H9 (cell line): ENCODE measurements around the gene CDK8. TPM values are rescaled to one million over a fixed set of nuclear protein-coding genes. Genes with fewer than 3 reads are reported as not detected.

Experiments used
- DNase-seq: peaks from one replicate; pipeline ENCODE4 v3.0.0-alpha.2; 2017
- H2AFZ ChIP-seq: one replicate; pipeline ENCODE4 v1.6.1; 2013; ENCODE audit warnings: mild to moderate bottlenecking, low read length, control low read depth, moderate library complexity
- H2AK5ac ChIP-seq: 2 replicates; pipeline ENCODE4 v1.6.1; 2013; ENCODE audit warnings: low read length, control low read depth, mixed read lengths; ENCODE audit not compliant: insufficient read length
- H2BK120ac ChIP-seq: one replicate; pipeline ENCODE4 v1.6.1; 2013; ENCODE audit warnings: low read depth, mild to moderate bottlenecking, low read length, control low read depth, inconsistent platforms; ENCODE audit not compliant: poor library complexity, severe bottlenecking
- H2BK12ac ChIP-seq: 2 replicates; pipeline ENCODE4 v1.6.1; 2013; ENCODE audit warnings: low read length, control low read depth, mixed read lengths, low read depth; ENCODE audit not compliant: insufficient read length
- H2BK15ac ChIP-seq: 2 replicates; pipeline ENCODE4 v1.6.1; 2013; ENCODE audit warnings: low read depth, low read length, control low read depth
- H2BK20ac ChIP-seq: one replicate; pipeline ENCODE4 v1.6.1; 2013; ENCODE audit warnings: low read depth, mild to moderate bottlenecking, low read length, control low read depth, inconsistent platforms; ENCODE audit not compliant: poor library complexity, severe bottlenecking
- H2BK5ac ChIP-seq: 2 replicates; pipeline ENCODE4 v1.6.1; 2013; ENCODE audit warnings: low read length, control low read depth, mixed read lengths; ENCODE audit not compliant: insufficient read length
- H3K14ac ChIP-seq: 2 replicates; pipeline ENCODE4 v1.6.1; 2013; ENCODE audit warnings: low read length, control low read depth; ENCODE audit not compliant: insufficient read depth
- H3K18ac ChIP-seq: 2 replicates; pipeline ENCODE4 v1.6.1; 2013; ENCODE audit warnings: low read depth, mild to moderate bottlenecking, mixed read lengths, low read length, control low read depth; ENCODE audit not compliant: insufficient read length
- H3K23ac ChIP-seq: 2 replicates; pipeline ENCODE4 v1.6.1; 2013; ENCODE audit warnings: low read length, control low read depth, mixed read lengths, low read depth; ENCODE audit not compliant: insufficient read length
- H3K23me2 ChIP-seq: 2 replicates; pipeline ENCODE4 v1.6.1; 2013; ENCODE audit warnings: low read depth, mild to moderate bottlenecking, mixed read lengths, low read length, control low read depth; ENCODE audit not compliant: insufficient read length, poor library complexity, severe bottlenecking
- H3K27ac ChIP-seq: 2 replicates; pipeline ENCODE4 v1.5.1; 2013; ENCODE audit warnings: low read length, control low read depth, mixed read lengths, low read depth; ENCODE audit not compliant: insufficient read length
- H3K27me3 ChIP-seq: 2 replicates; pipeline ENCODE4 v1.6.1; 2013; ENCODE audit warnings: low read length, control low read depth, inconsistent platforms; ENCODE audit not compliant: insufficient read depth
- H3K4ac ChIP-seq: 2 replicates; pipeline ENCODE4 v1.6.1; 2013; ENCODE audit warnings: low read depth, mild to moderate bottlenecking, control low read depth, inconsistent platforms, low read length, moderate library complexity
- H3K4me1 ChIP-seq: 2 replicates; pipeline ENCODE4 v1.6.1; 2013; ENCODE audit warnings: low read length, control low read depth, inconsistent platforms; ENCODE audit not compliant: insufficient read depth
- H3K4me2 ChIP-seq: 2 replicates; pipeline ENCODE4 v1.6.1; 2013; ENCODE audit warnings: low read length, control low read depth, mixed read lengths; ENCODE audit not compliant: insufficient read length, insufficient read depth
- H3K56ac ChIP-seq: 2 replicates; pipeline ENCODE4 v1.6.1; 2013; ENCODE audit warnings: low read depth, mild to moderate bottlenecking, mixed read lengths, low read length, control low read depth; ENCODE audit not compliant: insufficient read length
- H3K79me1 ChIP-seq: 2 replicates; pipeline ENCODE4 v1.6.1; 2013; ENCODE audit warnings: low read depth, mild to moderate bottlenecking, moderate library complexity, low read length, control low read depth, inconsistent platforms; ENCODE audit not compliant: insufficient read depth, poor library complexity, severe bottlenecking
- H3K79me2 ChIP-seq: 2 replicates; pipeline ENCODE4 v1.6.1; 2013; ENCODE audit warnings: low read length, control low read depth, inconsistent platforms; ENCODE audit not compliant: insufficient read depth
- H3K9ac ChIP-seq: 2 replicates; pipeline ENCODE4 v1.6.1; 2013; ENCODE audit warnings: low read length, control low read depth, mixed read lengths; ENCODE audit not compliant: insufficient read length; ENCODE audit errors: extremely low read depth
- H3K9me3 ChIP-seq: one replicate; pipeline ENCODE4 v1.6.1; 2013; ENCODE audit warnings: low read depth, low read length, inconsistent platforms; ENCODE audit not compliant: control insufficient read depth
- H3T11ph ChIP-seq: one replicate; pipeline ENCODE4 v1.6.1; 2013; ENCODE audit warnings: mild to moderate bottlenecking, low read length, control low read depth, inconsistent platforms
- H4K20me1 ChIP-seq: one replicate; pipeline ENCODE4 v1.6.1; 2013; ENCODE audit not compliant: control insufficient read depth, insufficient read length, insufficient read depth
- H4K5ac ChIP-seq: 2 replicates; pipeline ENCODE4 v1.6.1; 2013; ENCODE audit warnings: low read depth, mild to moderate bottlenecking, mixed read lengths, low read length, control low read depth; ENCODE audit not compliant: insufficient read length
- H4K8ac ChIP-seq: replicated peaks from 2 replicates; pipeline ENCODE4 v1.6.1; 2013; ENCODE audit warnings: low read length, control low read depth, mixed read lengths, low read depth; ENCODE audit not compliant: insufficient read length
- H4K91ac ChIP-seq: 2 replicates; pipeline ENCODE4 v1.6.1; 2013; ENCODE audit warnings: low read depth, mild to moderate bottlenecking, moderate library complexity, mixed read lengths, low read length, control low read depth; ENCODE audit not compliant: insufficient read length
- H3K27ac Mint-ChIP-seq, 3 experiments: 2 replicates in 2 of 3; 3 replicates in 1 of 3; pipeline ENCODE4 v1.8.0; 2020 to 2021; ENCODE audit warnings: mixed read lengths in 3 of 3, mild to moderate bottlenecking in 1 of 3, moderate library complexity in 1 of 3
- H3K27me3 Mint-ChIP-seq: 2 replicates; pipeline ENCODE4 v1.8.0; 2021; ENCODE audit warnings: low read depth, mild to moderate bottlenecking, moderate library complexity, mixed read lengths
- H3K36me3 Mint-ChIP-seq, 3 experiments: 2 replicates in 2 of 3; 3 replicates in 1 of 3; pipeline ENCODE4 v1.8.0; 2020 to 2021; ENCODE audit warnings: low read depth in 3 of 3, mixed read lengths in 3 of 3; ENCODE audit not compliant: insufficient read depth in 1 of 3
- H3K4me1 Mint-ChIP-seq, 2 experiments: 2 replicates each; pipeline ENCODE4 v1.8.0; 2020; ENCODE audit warnings: mixed read lengths in 2 of 2
- H3K4me3 Mint-ChIP-seq, 2 experiments: 2 replicates in 1 of 2; 3 replicates in 1 of 2; pipeline ENCODE4 v1.8.0; 2020 to 2021; ENCODE audit warnings: mild to moderate bottlenecking in 2 of 2, mixed read lengths in 2 of 2, moderate library complexity in 1 of 2
- H3K9me3 Mint-ChIP-seq, 2 experiments: 2 replicates in 1 of 2; 3 replicates in 1 of 2; pipeline ENCODE4 v1.8.0; 2020; ENCODE audit warnings: mild to moderate bottlenecking in 2 of 2, mixed read lengths in 2 of 2, moderate library complexity in 1 of 2
- CTCF ChIP-seq: fragments of 200-600 bp; sonication (generic); conservative IDR thresholded peaks from 3 replicates; pipeline ENCODE4 v1.8.0; 2021; ENCODE audit warnings: antibody characterized with exemption, mild to moderate bottlenecking
- WGBS: extraction: QIAGEN DNeasy Blood & Tissue Kit; methylation state at CpG from one replicate; pipeline ENCODE4 v1.1.7; 2013; ENCODE audit warnings: missing lambda C conversion rate, low lambda C conversion rate, mixed read lengths; ENCODE audit not compliant: insufficient read length; ENCODE audit errors: extremely low coverage; 5-methylcytosine and 5-hydroxymethylcytosine counted together
- total RNA-seq: library from RNA; stranded (reverse); gene quantifications from 2 replicates; pipeline ENCODE4 v1.2.1, GENCODE V29; 2021

Gene CDK8
- total RNA-seq, 1 experiment from 2014 or later: 18.1 TPM

GRCh38 chr13:26230703-26231102 is 23.2 kb upstream of the CDK8 start:
- H3K9me3 ChIP-seq: no peaks in the 10 kb centered on the region
- H4K8ac ChIP-seq: no peak overlapping the region
- H3K4me2 ChIP-seq: no peak overlapping the region
- H2AK5ac ChIP-seq: no peak overlapping the region
- no peak overlapping the region for H3K9ac ChIP-seq
- no peak for DNase-seq
- no peak overlapping the region for H4K5ac ChIP-seq
- H4K91ac ChIP-seq: no peak overlapping the region
- no peak overlapping the region for H3K27ac ChIP-seq
- H3T11ph ChIP-seq: no peak overlapping the region
- H2BK12ac ChIP-seq: no peak overlapping the region
- H3K23ac ChIP-seq: no peak overlapping the region
- H2BK15ac ChIP-seq: no peak overlapping the region
- H3K23me2 ChIP-seq: no peaks in the 10 kb centered on the region
- no CpG with 5 or more reads among the region's 6 CpGs for WGBS
- H3K4me1 Mint-ChIP-seq: no peaks in the 10 kb centered on the region
- no peak overlapping the region for H2AFZ ChIP-seq
- H2BK20ac ChIP-seq: no peak overlapping the region
- no peak overlapping the region for H3K4me3 Mint-ChIP-seq
- no peaks in the 10 kb centered on the region for H3K36me3 Mint-ChIP-seq
- H3K27me3 ChIP-seq: no peaks in the 10 kb centered on the region; the same call in 1 of the 2 replicates
- H3K27ac Mint-ChIP-seq: no peak overlapping the region
- H3K14ac ChIP-seq: no peak overlapping the region
- H2BK5ac ChIP-seq: no peak overlapping the region
- no peaks in the 10 kb centered on the region for H3K79me1 ChIP-seq
- H3K56ac ChIP-seq: no peak overlapping the region
- no peaks in the 10 kb centered on the region for H3K79me2 ChIP-seq
- H3K4ac ChIP-seq: no peak overlapping the region
- no peaks in the 10 kb centered on the region for H4K20me1 ChIP-seq
- no peaks in the 10 kb centered on the region for H3K4me1 ChIP-seq
- no peak overlapping the region for H2BK120ac ChIP-seq
- peaks cover 10% of the 10 kb centered on the region for H3K27me3 Mint-ChIP-seq
- no peak overlapping the region for H3K18ac ChIP-seq
- H3K9me3 Mint-ChIP-seq: no peaks in the 10 kb centered on the region
- TF ChIP-seq CTCF: no peak
